B cell (primary cell): ENCODE data around the gene HLA-B. TPM values are rescaled to one million over a fixed set of nuclear protein-coding genes. Genes with fewer than 3 reads are reported as not detected.

Experiments used
- ATAC-seq: fragments of 200-7000 bp; cut with Tn5 transposase; one replicate; pipeline ENCODE4 v1.10.0; 2021; ENCODE audit warnings: low read depth, mild to moderate bottlenecking, moderate number of reproducible peaks, moderate library complexity
- CTCF ChIA-PET: fragments of 350-600 bp; sonication (Branson Sonifier 250); formaldehyde crosslinking; loops from one replicate; lab custom pipeline; 2021; ENCODE audit warnings: antibody characterized with exemption, inconsistent platforms; lab: Charles Lee
- POLR2A ChIA-PET: fragments of 350-600 bp; sonication (Branson Sonifier 250); formaldehyde crosslinking; loops from one replicate; lab custom pipeline; 2021; ENCODE audit warnings: antibody characterized with exemption; lab: Charles Lee
- DNase-seq: peaks from one replicate; pipeline ENCODE4 v3.0.0; 2013
- H2AFZ ChIP-seq: 2 replicates; pipeline ENCODE4 v1.6.1; 2012; ENCODE audit warnings: mild to moderate bottlenecking, low read depth, low read length; ENCODE audit not compliant: insufficient read depth, poor library complexity, severe bottlenecking
- H3K27ac ChIP-seq, 2 donors: 1 replicate in 1 of 2; 2 replicates in 1 of 2; pipeline ENCODE4 v1.5.1; 2012 to 2013; ENCODE audit warnings: low read length in 2 of 2, mild to moderate bottlenecking in 2 of 2, moderate library complexity in 1 of 2
- H3K27me3 ChIP-seq, 4 experiments: fragments of 200-600 bp in 1 of 4; sonication (generic) in 1 of 4; replicated peaks in 1 of 4; 1 replicate in 2 of 4; 2 replicates in 2 of 4; pipeline versions ENCODE4 v1.6.1 to v1.7.0; 2013 to 2016; ENCODE audit warnings: low read length in 3 of 4, mild to moderate bottlenecking in 2 of 4, mixed read lengths in 1 of 4, moderate library complexity in 1 of 4; ENCODE audit not compliant: insufficient read depth in 4 of 4, control insufficient read depth in 3 of 4; ENCODE audit errors: control extremely low read depth in 1 of 4
- H3K36me3 ChIP-seq, 2 experiments: replicated peaks in 1 of 2; 1 replicate in 1 of 2; 2 replicates in 1 of 2; pipeline versions ENCODE4 v1.6.1 to v1.7.1; 2013; ENCODE audit warnings: low read length in 1 of 2; ENCODE audit not compliant: insufficient read depth in 2 of 2, control insufficient read depth in 1 of 2; ENCODE audit errors: control extremely low read depth in 1 of 2, extremely low read depth in 1 of 2
- H3K4me1 ChIP-seq, 2 donors: fragments of 200-600 bp in 1 of 2; sonication (generic) in 1 of 2; 1 replicate in 1 of 2; 2 replicates in 1 of 2; pipeline versions ENCODE4 v1.5.1 to v1.6.1; 2013 to 2017; ENCODE audit warnings: low read length in 2 of 2; ENCODE audit not compliant: control insufficient read depth in 2 of 2, insufficient read depth in 2 of 2
- H3K4me2 ChIP-seq: replicated peaks from 2 replicates; pipeline ENCODE3; 2012; ENCODE audit warnings: mild to moderate bottlenecking, low read depth, low read length; ENCODE audit not compliant: poor library complexity, severe bottlenecking
- H3K4me3 ChIP-seq, 5 experiments: fragments of 200-600 bp in 1 of 5; sonication (generic) in 1 of 5; 1 replicate in 3 of 5; 2 replicates in 2 of 5; pipeline versions ENCODE4 v1.5.1 to v1.7.0; 2011 to 2016; ENCODE audit warnings: low read length in 4 of 5, mild to moderate bottlenecking in 4 of 5, low read depth in 2 of 5, control low read depth in 1 of 5, moderate library complexity in 1 of 5; ENCODE audit not compliant: insufficient read depth in 1 of 5; ENCODE audit errors: control extremely low read depth in 1 of 5, extremely low read depth in 1 of 5
- H3K79me2 ChIP-seq: fragments of 200-600 bp; sonication (generic); one replicate; pipeline ENCODE4 v1.6.0; 2016; ENCODE audit warnings: low read length; ENCODE audit not compliant: control insufficient read depth, insufficient read depth
- H3K9ac ChIP-seq: fragments of 200-600 bp; sonication (generic); 2 replicates; pipeline ENCODE4 v1.6.1; 2017; ENCODE audit warnings: mild to moderate bottlenecking, low read length, moderate library complexity
- H3K9me3 ChIP-seq, 3 donors: one replicate each; pipeline versions ENCODE4 v1.6.1 to v1.7.1; 2013; ENCODE audit warnings: low read length in 2 of 3; ENCODE audit not compliant: control insufficient read depth in 2 of 3, insufficient read depth in 1 of 3; ENCODE audit errors: control extremely low read depth in 1 of 3
- H4K20me1 ChIP-seq: 2 replicates; pipeline ENCODE4 v1.6.0; 2012; ENCODE audit warnings: mild to moderate bottlenecking, low read length; ENCODE audit not compliant: insufficient read depth, control insufficient read depth, poor library complexity, severe bottlenecking
- H3K27ac Mint-ChIP-seq: one replicate; pipeline ENCODE4 v1.8.0; 2021; ENCODE audit warnings: mixed read lengths
- H3K27me3 Mint-ChIP-seq: one replicate; pipeline ENCODE4 v1.8.0; 2021; ENCODE audit warnings: mixed read lengths
- H3K4me1 Mint-ChIP-seq: one replicate; pipeline ENCODE4 v1.8.0; 2021; ENCODE audit warnings: mixed read lengths
- H3K4me3 Mint-ChIP-seq: one replicate; pipeline ENCODE4 v1.8.0; 2021; ENCODE audit warnings: mixed read lengths
- H3K9me3 Mint-ChIP-seq: one replicate; pipeline ENCODE4 v1.8.0; 2022; ENCODE audit warnings: mixed read lengths; ENCODE audit not compliant: insufficient read depth
- EZH2 ChIP-seq: IDR thresholded peaks from 2 replicates; pipeline ENCODE4 v1.6.1; 2012; ENCODE audit warnings: borderline replicate concordance, low read depth, mild to moderate bottlenecking, moderate library complexity, low read length; ENCODE audit not compliant: insufficient read depth, poor library complexity, severe bottlenecking
- WGBS: methylation state at CpG from one replicate; pipeline ENCODE4 v1.1.5; 2013; ENCODE audit warnings: missing lambda C conversion rate; ENCODE audit not compliant: insufficient coverage; 5-methylcytosine and 5-hydroxymethylcytosine counted together
- intact Hi-C: fragments of 100-400 bp; cut with micrococcal nuclease; formaldehyde crosslinking; loops from one replicate; pipeline ENCODE4 v1.10.0; 2022
- polyA plus RNA-seq: library from polyadenylated mRNA; depleted of rRNA; stranded (reverse); fragments of >200 nt; gene quantifications from 2 replicates; pipeline ENCODE4 v1.2.3, GENCODE V29; 2012
- total RNA-seq, 2 donors: library from RNA; stranded (reverse); fragments of 120-200 nt in 1 of 2; gene quantifications; 1 replicate in 1 of 2; 2 replicates in 1 of 2; pipeline versions ENCODE4 v1.2.3 to v1.2.4, GENCODE V29; 2013 to 2022
- TF ChIP-seq, protein P1 (sequence below): fragments of 200-600 bp; IDR thresholded peaks from one replicate; pipeline ENCODE4 v1.8.0; 2022; ENCODE audit warnings: antibody characterized with exemption, mild to moderate bottlenecking

HLA-B gene
- total and polyA plus RNA-seq, 2 donors (not counting 1 experiment from before 2014, with no cell fraction given) = 4,028 to 7,345 TPM

DNA sequence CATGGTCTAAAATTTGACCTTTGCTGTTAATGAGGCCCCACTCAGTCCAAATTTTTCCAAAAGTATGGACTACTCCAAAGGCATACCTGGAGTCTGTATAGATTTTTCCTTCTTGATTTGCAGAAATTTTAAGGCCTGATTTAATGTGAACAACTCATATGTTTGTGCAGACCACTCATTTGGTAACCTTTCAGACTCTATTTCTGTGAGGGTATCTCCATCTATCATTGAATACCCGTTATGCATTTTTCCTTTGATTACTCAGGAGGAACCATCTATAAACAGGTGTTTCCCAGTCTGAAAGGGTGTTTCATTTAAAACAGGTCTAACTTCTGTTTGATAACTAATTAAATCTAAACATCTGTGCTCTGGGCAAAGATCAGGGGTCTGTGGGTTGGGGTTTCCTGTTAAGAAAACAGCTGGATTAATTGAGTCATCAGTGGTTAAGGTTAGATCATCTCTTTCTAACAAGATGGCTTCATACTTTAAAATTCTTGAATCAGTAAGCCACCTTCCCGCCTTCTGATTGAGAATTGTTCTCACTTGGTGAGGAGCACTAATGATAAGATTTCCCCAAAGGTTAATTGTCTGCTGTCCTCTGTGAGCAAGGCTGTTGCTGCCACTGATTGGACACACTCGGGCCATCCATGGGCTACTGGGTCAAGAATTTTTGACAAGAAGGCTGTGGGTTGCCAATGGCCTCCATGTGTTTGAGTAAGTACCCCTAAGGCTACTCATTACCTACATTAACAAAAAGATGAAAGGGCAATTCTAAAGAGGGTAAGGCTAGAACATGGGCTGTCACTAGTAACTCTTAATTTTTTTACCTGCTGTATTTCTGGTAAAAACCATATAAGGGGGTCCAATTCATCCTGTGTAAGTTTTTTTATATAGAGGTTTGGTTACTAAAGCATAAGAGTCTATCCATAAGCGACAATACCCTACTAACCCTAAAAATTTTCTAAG lies 24.1 kb downstream of the HLA-B start:
- Histone ChIP-seq H3K9ac (no peak overlapping the region), H3K79me2 (no peaks in the 10 kb centered on the region), H3K4me2 (no peak overlapping the region), H3K9me3 (peaks cover 3 to 24% (median 16%) of the 10 kb centered on the region in 3 donors), H3K27ac (no peak overlapping the region), H4K20me1 (no peaks in the 10 kb centered on the region), H2AFZ (no peak overlapping the region), H3K27me3 (no peaks in the 10 kb centered on the region), H3K4me1 (no peaks in the 10 kb centered on the region), H3K36me3 (no peaks in the 10 kb centered on the region), H3K4me3 (no peak overlapping the region)
- POLR2A ChIA-PET = no interaction called here
- intact Hi-C loops = no loop called here
- no peak overlapping the region for H3K4me3 Mint-ChIP-seq
- H3K4me1 Mint-ChIP-seq = no peaks in the 10 kb centered on the region
- CTCF ChIA-PET = interaction anchor here (1.0 kb wide), 1 partner anchor 34 kb away, joined by 3 read pairs; no protein-coding TSS in a partner anchor
- peaks cover 24% of the 10 kb centered on the region for H3K9me3 Mint-ChIP-seq
- DNase-seq (peak; percentile 23), ATAC-seq (peak; percentile 14)
- TF ChIP-seq, protein P1, sequence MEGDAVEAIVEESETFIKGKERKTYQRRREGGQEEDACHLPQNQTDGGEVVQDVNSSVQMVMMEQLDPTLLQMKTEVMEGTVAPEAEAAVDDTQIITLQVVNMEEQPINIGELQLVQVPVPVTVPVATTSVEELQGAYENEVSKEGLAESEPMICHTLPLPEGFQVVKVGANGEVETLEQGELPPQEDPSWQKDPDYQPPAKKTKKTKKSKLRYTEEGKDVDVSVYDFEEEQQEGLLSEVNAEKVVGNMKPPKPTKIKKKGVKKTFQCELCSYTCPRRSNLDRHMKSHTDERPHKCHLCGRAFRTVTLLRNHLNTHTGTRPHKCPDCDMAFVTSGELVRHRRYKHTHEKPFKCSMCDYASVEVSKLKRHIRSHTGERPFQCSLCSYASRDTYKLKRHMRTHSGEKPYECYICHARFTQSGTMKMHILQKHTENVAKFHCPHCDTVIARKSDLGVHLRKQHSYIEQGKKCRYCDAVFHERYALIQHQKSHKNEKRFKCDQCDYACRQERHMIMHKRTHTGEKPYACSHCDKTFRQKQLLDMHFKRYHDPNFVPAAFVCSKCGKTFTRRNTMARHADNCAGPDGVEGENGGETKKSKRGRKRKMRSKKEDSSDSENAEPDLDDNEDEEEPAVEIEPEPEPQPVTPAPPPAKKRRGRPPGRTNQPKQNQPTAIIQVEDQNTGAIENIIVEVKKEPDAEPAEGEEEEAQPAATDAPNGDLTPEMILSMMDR = no peak
- no peak for TF ChIP-seq EZH2
- no peak overlapping the region for H3K27ac Mint-ChIP-seq
- no peaks in the 10 kb centered on the region for H3K27me3 Mint-ChIP-seq
- WGBS = no CpG with 5 or more reads among the region's 4 CpGs
